ENCODE measurements around the gene KRT27.

Gene KRT27

GRCh38 chr17:40777971-40778370 lies 4.4 kb downstream of the KRT27 start:
- Histone ChIP-seq H3K4me1 (ENCODE audit: control insufficient read depth, low read depth, low read length) (no peaks in the 10 kb centered on the region), H3K79me1 (ENCODE audit: low read length) (no peaks in the 10 kb centered on the region), H3K18ac (ENCODE audit: low read length) (no peak overlapping the region), H3K36me3 (ENCODE audit: control insufficient read depth, insufficient read depth, low read length) (no peaks in the 10 kb centered on the region), H3K79me2 (ENCODE audit: control insufficient read depth, insufficient read depth, low read length) (no peaks in the 10 kb centered on the region), H4K8ac (ENCODE audit: low read depth, low read length) (no peak overlapping the region), H3K4me3 (ENCODE audit: low read length) (no peak overlapping the region), H2BK5ac (ENCODE audit: low read length) (no peak overlapping the region), H2BK120ac (ENCODE audit: low read depth, low read length) (no peak overlapping the region), H4K5ac (ENCODE audit: low read length) (no peak overlapping the region), H2BK15ac (replicated peaks; ENCODE audit: low read depth) (no peak overlapping the region), H2AK5ac (ENCODE audit: low read length) (no peak overlapping the region), H3K4ac (ENCODE audit: low read depth, low read length) (no peak overlapping the region), H3K27ac (ENCODE audit: low read depth, low read length) (no peak overlapping the region), H3K23ac (ENCODE audit: low read length) (no peak overlapping the region), H3K9ac (ENCODE audit: low read length) (no peak overlapping the region), H3K27me3 (ENCODE audit: insufficient read depth, low read length, poor library complexity) (no peaks in the 10 kb centered on the region), H3K4me2 (ENCODE audit: low read length) (no peak overlapping the region), H3K56ac (ENCODE audit: low read length) (no peak overlapping the region)
- no CpG with 5 or more reads among the region's 3 CpGs for WGBS (ENCODE audit: extremely low coverage, insufficient coverage, low lambda C conversion rate)
- no peak for DNase-seq

GRCh38 chr17:40777459-40777858 lies 4.9 kb downstream of the KRT27 start:
- H3K56ac ChIP-seq (ENCODE audit: low read length): no peak overlapping the region
- H3K79me1 ChIP-seq (ENCODE audit: low read length): no peaks in the 10 kb centered on the region
- H3K27me3 ChIP-seq (ENCODE audit: insufficient read depth, low read length, poor library complexity): no peaks in the 10 kb centered on the region
- no peak overlapping the region for H3K4me3 ChIP-seq (ENCODE audit: low read length)
- no peak overlapping the region for H2AK5ac ChIP-seq (ENCODE audit: low read length)
- no peaks in the 10 kb centered on the region for H3K36me3 ChIP-seq (ENCODE audit: control insufficient read depth, insufficient read depth, low read length)
- no peak overlapping the region for H2BK5ac ChIP-seq (ENCODE audit: low read length)
- WGBS (ENCODE audit: extremely low coverage, insufficient coverage, low lambda C conversion rate): no CpG with 5 or more reads among the region's 7 CpGs
- no peak overlapping the region for H4K5ac ChIP-seq (ENCODE audit: low read length)
- H3K4ac ChIP-seq (ENCODE audit: low read depth, low read length): no peak overlapping the region
- no peak for DNase-seq
- no peak overlapping the region for H4K8ac ChIP-seq (ENCODE audit: low read depth, low read length)
- no peak overlapping the region for H3K27ac ChIP-seq (ENCODE audit: low read depth, low read length)
- H3K4me2 ChIP-seq (ENCODE audit: low read length): no peak overlapping the region
- no peaks in the 10 kb centered on the region for H3K4me1 ChIP-seq (ENCODE audit: control insufficient read depth, low read depth, low read length)
- no peak overlapping the region for H2BK15ac ChIP-seq (replicated peaks; ENCODE audit: low read depth)
- H3K9ac ChIP-seq (ENCODE audit: low read length): no peak overlapping the region
- H3K23ac ChIP-seq (ENCODE audit: low read length): no peak overlapping the region
- no peaks in the 10 kb centered on the region for H3K79me2 ChIP-seq (ENCODE audit: control insufficient read depth, insufficient read depth, low read length)
- H3K18ac ChIP-seq (ENCODE audit: low read length): no peak overlapping the region
- no peak overlapping the region for H2BK120ac ChIP-seq (ENCODE audit: low read depth, low read length)

GRCh38 chr17:40775945-40776344 lies 6.4 kb downstream of the KRT27 start:
- Histone ChIP-seq H3K56ac (ENCODE audit: low read length) (no peak overlapping the region), H2BK5ac (ENCODE audit: low read length) (no peak overlapping the region), H4K8ac (ENCODE audit: low read depth, low read length) (no peak overlapping the region), H3K23ac (ENCODE audit: low read length) (no peak overlapping the region), H3K4me3 (ENCODE audit: low read length) (no peak overlapping the region), H2AK5ac (ENCODE audit: low read length) (no peak overlapping the region), H3K27me3 (ENCODE audit: insufficient read depth, low read length, poor library complexity) (no peaks in the 10 kb centered on the region), H3K4me1 (ENCODE audit: control insufficient read depth, low read depth, low read length) (no peaks in the 10 kb centered on the region), H2BK15ac (replicated peaks; ENCODE audit: low read depth) (no peak overlapping the region), H3K36me3 (ENCODE audit: control insufficient read depth, insufficient read depth, low read length) (no peaks in the 10 kb centered on the region), H3K79me2 (ENCODE audit: control insufficient read depth, insufficient read depth, low read length) (no peaks in the 10 kb centered on the region), H3K18ac (ENCODE audit: low read length) (no peak overlapping the region), H3K27ac (ENCODE audit: low read depth, low read length) (no peak overlapping the region), H3K9ac (ENCODE audit: low read length) (no peak overlapping the region), H4K5ac (ENCODE audit: low read length) (no peak overlapping the region), H3K4ac (ENCODE audit: low read depth, low read length) (no peak overlapping the region), H2BK120ac (ENCODE audit: low read depth, low read length) (no peak overlapping the region), H3K4me2 (ENCODE audit: low read length) (no peak overlapping the region), H3K79me1 (ENCODE audit: low read length) (no peaks in the 10 kb centered on the region)
- WGBS (ENCODE audit: extremely low coverage, insufficient coverage, low lambda C conversion rate): 100% methylated on average over 2 of the region's 4 CpGs
- DNase-seq: no peak

DNA sequence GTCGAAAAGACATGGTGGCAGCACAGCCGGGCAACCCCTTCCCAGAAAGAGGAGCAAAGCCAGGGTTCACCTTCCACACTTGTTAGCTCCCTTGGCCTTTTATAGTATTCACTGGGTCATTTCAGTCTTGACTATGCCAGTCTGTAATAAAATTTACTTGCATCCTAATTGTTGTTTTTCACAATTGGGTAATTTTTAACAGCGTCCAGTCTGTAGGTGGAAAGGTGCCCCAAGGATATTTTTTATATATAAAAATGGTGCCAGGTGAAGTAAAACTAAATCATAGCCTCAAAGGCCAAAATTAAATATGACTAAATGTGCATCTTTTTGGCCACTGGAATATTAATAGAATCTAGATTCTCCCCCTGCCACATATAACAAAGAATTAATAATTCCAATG lies 10.2 kb downstream of the KRT27 start, which contains the start of gene KRT26:
Gene KRT26, minus strand, starts transcription at position 101 of the 400 bp plus-strand sequence. Its CDS starts 88 bp downstream, at position 13.
- H3K4me1 ChIP-seq (ENCODE audit: control insufficient read depth, low read depth, low read length): no peaks in the 10 kb centered on the region
- no peaks in the 10 kb centered on the region for H3K79me2 ChIP-seq (ENCODE audit: control insufficient read depth, insufficient read depth, low read length)
- H2AK5ac ChIP-seq (ENCODE audit: low read length): no peak within 1 kb of the TSS
- H3K23ac ChIP-seq (ENCODE audit: low read length): no peak within 1 kb of the TSS
- no peaks in the 10 kb centered on the region for H3K79me1 ChIP-seq (ENCODE audit: low read length)
- no peak within 1 kb of the TSS for H2BK5ac ChIP-seq (ENCODE audit: low read length)
- no peak within 1 kb of the TSS for H2BK15ac ChIP-seq (replicated peaks; ENCODE audit: low read depth)
- no peak within 1 kb of the TSS for H4K8ac ChIP-seq (ENCODE audit: low read depth, low read length)
- no peak within 1 kb of the TSS for H2BK120ac ChIP-seq (ENCODE audit: low read depth, low read length)
- DNase-seq: no peak
- no peak within 1 kb of the TSS for H3K27ac ChIP-seq (ENCODE audit: low read depth, low read length)
- H3K4ac ChIP-seq (ENCODE audit: low read depth, low read length): no peak within 1 kb of the TSS
- no peaks in the 10 kb centered on the region for H3K27me3 ChIP-seq (ENCODE audit: insufficient read depth, low read length, poor library complexity)
- H3K4me2 ChIP-seq (ENCODE audit: low read length): no peak within 1 kb of the TSS
- H3K36me3 ChIP-seq (ENCODE audit: control insufficient read depth, insufficient read depth, low read length): no peaks in the 10 kb centered on the region
- H3K18ac ChIP-seq (ENCODE audit: low read length): no peak within 1 kb of the TSS
- no CpG with 5 or more reads among the region's 3 CpGs for WGBS (ENCODE audit: extremely low coverage, insufficient coverage, low lambda C conversion rate)
- H4K5ac ChIP-seq (ENCODE audit: low read length): no peak within 1 kb of the TSS
- no peak within 1 kb of the TSS for H3K56ac ChIP-seq (ENCODE audit: low read length)
- no peak within 1 kb of the TSS for H3K9ac ChIP-seq (ENCODE audit: low read length)
- no peak within 1 kb of the TSS for H3K4me3 ChIP-seq (ENCODE audit: low read length)

DNA sequence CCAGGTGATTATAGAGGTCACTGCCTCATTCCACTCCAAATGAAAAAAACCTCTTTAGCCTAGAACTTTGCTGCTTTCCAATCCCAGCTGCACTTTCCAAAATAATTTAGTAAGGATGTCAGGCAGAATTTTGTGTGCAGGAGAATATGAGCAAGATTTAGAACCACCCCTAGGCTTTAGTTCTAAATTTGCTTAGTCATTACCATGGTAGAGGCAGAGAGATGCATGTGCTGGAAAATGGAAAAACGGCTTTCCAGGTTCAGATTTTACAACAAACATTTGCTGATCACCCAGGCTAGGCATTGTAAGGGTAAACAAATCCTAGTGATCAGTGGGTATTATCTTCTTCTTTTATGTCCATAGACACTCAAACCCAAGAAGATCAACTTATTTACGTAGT lies 16.7 kb downstream of the KRT27 start:
- H3K36me3 ChIP-seq (ENCODE audit: control insufficient read depth, insufficient read depth, low read length): no peaks in the 10 kb centered on the region

DNA sequence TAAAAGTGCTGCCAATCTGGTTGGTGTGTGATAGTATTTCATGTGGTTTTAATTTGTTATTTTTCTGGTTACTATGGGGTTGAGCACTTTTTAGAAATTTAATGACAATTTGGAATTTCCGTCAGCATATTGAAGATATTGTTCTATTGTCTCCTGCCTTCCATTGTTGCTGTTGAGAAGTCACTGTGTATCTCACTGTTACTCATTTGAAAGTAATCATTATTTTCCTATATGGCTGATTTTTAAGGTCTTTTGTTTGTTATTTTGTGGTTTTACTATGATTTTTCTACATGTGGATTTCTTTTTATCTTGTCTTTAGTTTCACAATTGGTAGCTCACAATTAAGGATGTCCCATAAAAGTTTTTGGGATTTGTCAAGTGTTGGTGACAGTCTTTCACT lies 18.6 kb downstream of the KRT27 start:
- Histone ChIP-seq H3K56ac (ENCODE audit: low read length) (no peak overlapping the region), H4K8ac (ENCODE audit: low read depth, low read length) (no peak overlapping the region), H2BK15ac (replicated peaks; ENCODE audit: low read depth) (no peak overlapping the region), H3K36me3 (ENCODE audit: control insufficient read depth, insufficient read depth, low read length) (no peaks in the 10 kb centered on the region), H4K5ac (ENCODE audit: low read length) (no peak overlapping the region), H3K4me3 (ENCODE audit: low read length) (no peak overlapping the region), H3K4ac (ENCODE audit: low read depth, low read length) (no peak overlapping the region), H2AK5ac (ENCODE audit: low read length) (no peak overlapping the region), H3K27ac (ENCODE audit: low read depth, low read length) (no peak overlapping the region), H3K79me2 (ENCODE audit: control insufficient read depth, insufficient read depth, low read length) (no peaks in the 10 kb centered on the region), H3K4me1 (ENCODE audit: control insufficient read depth, low read depth, low read length) (no peaks in the 10 kb centered on the region), H3K18ac (ENCODE audit: low read length) (no peak overlapping the region), H2BK5ac (ENCODE audit: low read length) (no peak overlapping the region), H3K23ac (ENCODE audit: low read length) (no peak overlapping the region), H3K4me2 (ENCODE audit: low read length) (no peak overlapping the region), H3K27me3 (ENCODE audit: insufficient read depth, low read length, poor library complexity) (no peaks in the 10 kb centered on the region), H2BK120ac (ENCODE audit: low read depth, low read length) (no peak overlapping the region), H3K9ac (ENCODE audit: low read length) (no peak overlapping the region), H3K79me1 (ENCODE audit: low read length) (no peaks in the 10 kb centered on the region)
- WGBS (ENCODE audit: extremely low coverage, insufficient coverage, low lambda C conversion rate): no CpG with 5 or more reads among the region's 1 CpG
- DNase-seq: no peak

More for the DNA sequence above, 16.7 kb downstream of the KRT27 start:
- Histone ChIP-seq H3K56ac (ENCODE audit: low read length) (no peak overlapping the region), H4K5ac (ENCODE audit: low read length) (no peak overlapping the region), H2BK15ac (replicated peaks; ENCODE audit: low read depth) (no peak overlapping the region), H3K4me2 (ENCODE audit: low read length) (no peak overlapping the region), H3K23ac (ENCODE audit: low read length) (no peak overlapping the region), H3K18ac (ENCODE audit: low read length) (no peak overlapping the region), H4K8ac (ENCODE audit: low read depth, low read length) (no peak overlapping the region), H3K79me1 (ENCODE audit: low read length) (no peaks in the 10 kb centered on the region), H3K4ac (ENCODE audit: low read depth, low read length) (no peak overlapping the region), H3K27me3 (ENCODE audit: insufficient read depth, low read length, poor library complexity) (no peaks in the 10 kb centered on the region), H2BK5ac (ENCODE audit: low read length) (no peak overlapping the region), H3K4me1 (ENCODE audit: control insufficient read depth, low read depth, low read length) (no peaks in the 10 kb centered on the region), H3K4me3 (ENCODE audit: low read length) (no peak overlapping the region), H2AK5ac (ENCODE audit: low read length) (no peak overlapping the region), H2BK120ac (ENCODE audit: low read depth, low read length) (no peak overlapping the region), H3K9ac (ENCODE audit: low read length) (no peak overlapping the region), H3K79me2 (ENCODE audit: control insufficient read depth, insufficient read depth, low read length) (no peaks in the 10 kb centered on the region), H3K27ac (ENCODE audit: low read depth, low read length) (no peak overlapping the region)
- DNase-seq: no peak
- no CpG with 5 or more reads among the region's 2 CpGs for WGBS (ENCODE audit: extremely low coverage, insufficient coverage, low lambda C conversion rate)
